Progenitor cell of endocrine pancreas (in vitro differentiated cells): ENCODE data around the gene NFATC3. TPM values are rescaled to one million over a fixed set of nuclear protein-coding genes. Genes with fewer than 3 reads are reported as not detected.

ENCODE experiments used
- DNase-seq: peaks from one replicate; pipeline ENCODE4 v3.0.0; 2021; ENCODE audit warnings: low spot score; ENCODE audit not compliant: unreplicated experiment
- H3K27ac Mint-ChIP-seq: 2 replicates; pipeline ENCODE4 v1.8.0; 2021; ENCODE audit warnings: mild to moderate bottlenecking, moderate library complexity, mixed read lengths
- H3K27me3 Mint-ChIP-seq: 2 replicates; pipeline ENCODE4 v1.8.0; 2021; ENCODE audit warnings: mixed read lengths
- H3K36me3 Mint-ChIP-seq: 2 replicates; pipeline ENCODE4 v1.8.0; 2022; ENCODE audit warnings: mixed read lengths; ENCODE audit not compliant: insufficient read depth
- H3K4me1 Mint-ChIP-seq: 2 replicates; pipeline ENCODE4 v1.8.0; 2021; ENCODE audit warnings: low read depth, mixed read lengths
- H3K4me3 Mint-ChIP-seq: 2 replicates; pipeline ENCODE4 v1.8.0; 2021; ENCODE audit warnings: low read depth, mild to moderate bottlenecking, moderate library complexity, mixed read lengths
- H3K9me3 Mint-ChIP-seq: 2 replicates; pipeline ENCODE4 v1.8.0; 2021; ENCODE audit warnings: low read depth, mixed read lengths
- CTCF ChIP-seq: fragments of 200-600 bp; sonication (generic); IDR thresholded peaks from one replicate; pipeline ENCODE4 v1.5.0; 2021; ENCODE audit warnings: antibody characterized with exemption, mild to moderate bottlenecking; ENCODE audit not compliant: unreplicated experiment
- total RNA-seq: library from RNA; stranded (reverse); gene quantifications from 2 replicates; pipeline ENCODE4 v1.2.1, GENCODE V29; 2021

NFATC3 gene
- total RNA-seq, 1 donor from 2014 or later = 51.8 TPM

GRCh38 chr16:68047987-68048386, 37.2 kb upstream of the NFATC3 start:
- Mint-ChIP-seq H3K36me3 (peaks cover 3% of the 10 kb centered on the region), H3K4me1 (no peaks in the 10 kb centered on the region), H3K4me3 (no peak overlapping the region), H3K27me3 (no peaks in the 10 kb centered on the region), H3K27ac (no peak overlapping the region), H3K9me3 (no peaks in the 10 kb centered on the region)
- TF ChIP-seq CTCF = no peak
- DNase-seq = no peak

GRCh38 chr16:68049449-68049848, 35.7 kb upstream of the NFATC3 start:
- Mint-ChIP-seq H3K27ac (no peak overlapping the region), H3K27me3 (no peaks in the 10 kb centered on the region), H3K36me3 (peaks cover 8% of the 10 kb centered on the region), H3K4me1 (no peaks in the 10 kb centered on the region), H3K4me3 (no peak overlapping the region), H3K9me3 (no peaks in the 10 kb centered on the region)
- no peak for DNase-seq
- TF ChIP-seq CTCF = no peak

- H3K36me3 Mint-ChIP-seq = peaks cover 11% of the 10 kb centered on the region
- TF ChIP-seq CTCF = no peak
- H3K27me3 Mint-ChIP-seq = no peaks in the 10 kb centered on the region
- no peaks in the 10 kb centered on the region for H3K9me3 Mint-ChIP-seq
- H3K27ac Mint-ChIP-seq = no peak overlapping the region
- H3K4me1 Mint-ChIP-seq = no peaks in the 10 kb centered on the region
- no peak for DNase-seq
- H3K4me3 Mint-ChIP-seq = no peak overlapping the region
These were observed 29.8 kb upstream of the NFATC3 start for GRCh38 chr16:68055395-68055794.

GRCh38 chr16:68059804-68060203, 25.4 kb upstream of the NFATC3 start:
- peaks cover 7% of the 10 kb centered on the region for H3K36me3 Mint-ChIP-seq
- no peak overlapping the region for H3K4me3 Mint-ChIP-seq
- H3K9me3 Mint-ChIP-seq = no peaks in the 10 kb centered on the region
- no peak for TF ChIP-seq CTCF
- no peak for DNase-seq
- H3K4me1 Mint-ChIP-seq = no peaks in the 10 kb centered on the region
- H3K27ac Mint-ChIP-seq = no peak overlapping the region
- H3K27me3 Mint-ChIP-seq = no peaks in the 10 kb centered on the region

- DNase-seq = no peak
- Mint-ChIP-seq H3K36me3 (peaks cover 5% of the 10 kb centered on the region), H3K9me3 (no peaks in the 10 kb centered on the region), H3K27me3 (no peaks in the 10 kb centered on the region), H3K27ac (no peak overlapping the region), H3K4me3 (no peak overlapping the region), H3K4me1 (no peaks in the 10 kb centered on the region)
- TF ChIP-seq CTCF = no peak
These were observed 23.8 kb upstream of the NFATC3 start for GRCh38 chr16:68061396-68061795.
